Osteocyte (in vitro differentiated cells): Measurements from ENCODE around the gene OR10G8. TPM values are rescaled to one million over a fixed set of nuclear protein-coding genes. Genes with fewer than 3 reads are reported as not detected.

ENCODE experiments used
- DNase-seq: peaks from one replicate; pipeline ENCODE4 v3.0.0; 2021; ENCODE audit warnings: mixed read lengths; ENCODE audit not compliant: unreplicated experiment; ENCODE audit errors: extremely low spot score
- H3K27ac Mint-ChIP-seq: one replicate; pipeline ENCODE4 v1.8.0; 2021; ENCODE audit warnings: mild to moderate bottlenecking, mixed read lengths; ENCODE audit not compliant: unreplicated experiment
- H3K27me3 Mint-ChIP-seq: one replicate; pipeline ENCODE4 v1.8.0; 2021; ENCODE audit warnings: mixed read lengths; ENCODE audit not compliant: unreplicated experiment
- H3K36me3 Mint-ChIP-seq: one replicate; pipeline ENCODE4 v1.8.0; 2021; ENCODE audit warnings: mixed read lengths; ENCODE audit not compliant: unreplicated experiment
- H3K4me1 Mint-ChIP-seq: one replicate; pipeline ENCODE4 v1.8.0; 2021; ENCODE audit warnings: mixed read lengths; ENCODE audit not compliant: unreplicated experiment
- H3K4me3 Mint-ChIP-seq: one replicate; pipeline ENCODE4 v1.8.0; 2021; ENCODE audit warnings: mild to moderate bottlenecking, moderate library complexity, mixed read lengths; ENCODE audit not compliant: unreplicated experiment
- H3K9me3 Mint-ChIP-seq: one replicate; pipeline ENCODE4 v1.8.0; 2021; ENCODE audit warnings: mixed read lengths; ENCODE audit not compliant: unreplicated experiment
- CTCF ChIP-seq: fragments of 200-600 bp; sonication (generic); IDR thresholded peaks from 2 replicates; pipeline ENCODE4 v1.5.0; 2021; ENCODE audit warnings: antibody characterized with exemption, mild to moderate bottlenecking, moderate library complexity
- total RNA-seq: library from RNA; stranded (reverse); gene quantifications from 2 replicates; pipeline ENCODE4 v1.2.1, GENCODE V29; 2021

OR10G8 gene
- total RNA-seq, 1 donor from 2014 or later, result not detected

DNA sequence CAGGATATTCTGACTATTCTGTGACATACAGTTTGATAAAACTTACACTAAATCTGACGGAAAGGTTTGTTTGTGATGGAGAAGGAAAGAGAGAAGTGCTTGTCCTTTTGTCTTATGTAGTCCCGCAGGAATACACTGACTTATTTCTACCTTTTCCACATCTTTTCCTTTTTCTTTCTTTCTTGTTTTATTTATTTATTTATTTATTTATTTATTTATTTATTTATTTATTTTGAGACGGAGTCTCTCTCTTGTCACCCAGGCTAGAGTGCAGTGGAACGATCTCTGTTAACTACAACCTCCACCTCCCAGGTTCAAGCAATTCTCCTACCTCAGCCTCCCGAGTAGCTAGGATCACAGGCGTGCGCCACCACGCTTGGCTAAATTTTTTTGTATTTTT lies 45.5 kb downstream of the OR10G8 start:
- H3K36me3 Mint-ChIP-seq, result no peaks in the 10 kb centered on the region
- no peak for DNase-seq
- no peak overlapping the region for H3K27ac Mint-ChIP-seq
- no peaks in the 10 kb centered on the region for H3K9me3 Mint-ChIP-seq
- peaks cover 3% of the 10 kb centered on the region for H3K4me1 Mint-ChIP-seq
- H3K4me3 Mint-ChIP-seq, result no peak overlapping the region
- H3K27me3 Mint-ChIP-seq, result peaks cover 38% of the 10 kb centered on the region
- no peak for TF ChIP-seq CTCF

DNA sequence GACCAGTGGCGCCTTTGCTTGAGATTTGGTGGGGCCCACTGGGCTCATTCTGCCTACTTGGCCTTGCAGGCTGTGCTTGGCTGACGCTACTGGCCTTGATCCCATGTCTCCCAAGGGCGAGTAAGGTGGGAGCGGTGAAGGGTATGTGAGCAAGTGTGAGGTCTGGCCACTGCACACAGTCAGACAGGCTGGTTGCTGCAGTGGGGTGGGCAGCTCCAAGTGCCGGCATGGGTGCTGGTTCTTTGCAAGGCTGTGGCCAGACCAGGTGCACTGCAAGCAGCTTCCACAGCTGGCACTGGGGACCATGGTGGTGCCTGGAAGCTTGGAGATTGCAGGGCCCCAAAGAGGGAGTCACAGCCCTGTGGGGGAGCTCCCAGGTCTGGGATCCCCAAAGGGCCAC lies 48.0 kb downstream of the OR10G8 start:
- no peaks in the 10 kb centered on the region for H3K9me3 Mint-ChIP-seq
- no peak for TF ChIP-seq CTCF
- H3K4me3 Mint-ChIP-seq, result no peak overlapping the region
- peaks cover 1% of the 10 kb centered on the region for H3K4me1 Mint-ChIP-seq
- no peak for DNase-seq
- H3K27me3 Mint-ChIP-seq, result peaks cover 29% of the 10 kb centered on the region
- no peak overlapping the region for H3K27ac Mint-ChIP-seq
- H3K36me3 Mint-ChIP-seq, result no peaks in the 10 kb centered on the region

DNA sequence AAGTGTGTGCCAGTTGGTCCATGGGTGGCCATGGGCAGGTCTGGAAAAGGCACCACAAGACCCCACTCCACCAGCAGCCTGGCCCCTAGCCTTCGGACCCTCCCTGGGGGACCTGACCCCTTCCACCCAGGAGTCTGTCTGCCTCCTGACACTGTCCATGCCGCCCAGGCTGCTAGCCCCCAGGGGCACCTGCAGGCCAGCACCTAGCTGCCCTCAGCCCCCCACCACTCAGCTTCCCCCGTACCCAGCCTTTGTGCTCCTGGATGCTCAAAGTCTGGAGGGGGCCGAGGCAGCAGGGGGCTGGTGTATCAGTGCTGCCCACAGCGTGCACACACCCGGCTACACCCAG lies 48.9 kb downstream of the OR10G8 start:
- Mint-ChIP-seq H3K36me3 (no peaks in the 10 kb centered on the region), H3K9me3 (no peaks in the 10 kb centered on the region), H3K27me3 (peaks cover 26% of the 10 kb centered on the region), H3K27ac (no peak overlapping the region), H3K4me1 (no peaks in the 10 kb centered on the region), H3K4me3 (no peak overlapping the region)
- no peak for TF ChIP-seq CTCF
- DNase-seq, result no peak

DNA sequence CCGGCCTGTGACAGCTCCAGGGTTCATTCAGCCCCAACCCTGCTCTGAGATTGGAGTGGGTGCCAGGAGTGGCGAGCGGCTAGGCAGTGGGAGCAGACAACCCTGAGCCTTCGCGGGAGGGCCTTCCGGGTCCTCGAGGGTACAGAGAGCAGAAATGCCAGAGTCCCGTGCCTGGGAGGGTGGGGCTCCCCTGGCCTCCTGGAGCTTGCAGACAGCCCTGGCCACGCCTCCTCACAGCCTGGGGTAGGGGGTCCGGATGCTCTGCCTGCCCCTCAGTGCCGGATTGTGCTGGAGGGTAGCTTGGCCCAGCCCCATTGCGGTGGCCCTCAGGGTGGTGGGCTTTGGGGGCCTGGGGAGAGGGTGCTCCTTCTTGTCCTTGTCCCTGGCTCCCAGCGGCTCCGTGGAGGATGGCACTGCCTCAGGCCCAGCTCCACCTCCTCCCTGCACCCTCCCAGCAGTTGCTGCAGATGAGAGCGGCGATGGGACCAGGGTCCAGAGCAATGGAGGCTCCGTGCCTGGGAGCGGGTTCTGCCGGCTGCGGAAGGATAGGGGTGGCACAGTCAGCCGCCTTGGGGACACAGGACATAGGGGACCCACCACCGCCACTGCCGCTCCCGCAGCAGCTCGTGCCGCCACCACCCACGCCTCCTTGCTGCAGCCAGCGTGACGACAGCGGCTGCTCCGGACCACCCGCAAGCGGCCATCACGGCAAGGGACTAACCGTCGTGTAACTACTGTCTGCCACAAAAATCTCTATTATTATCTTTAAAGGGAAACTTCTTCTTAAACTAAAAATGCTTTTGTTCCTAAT lies 49.4 kb downstream of the OR10G8 start:
- Mint-ChIP-seq H3K27me3 (peaks cover 24% of the 10 kb centered on the region), H3K27ac (no peak overlapping the region), H3K4me3 (no peak overlapping the region), H3K4me1 (no peaks in the 10 kb centered on the region), H3K9me3 (no peaks in the 10 kb centered on the region), H3K36me3 (no peaks in the 10 kb centered on the region)
- no peak for DNase-seq
- TF ChIP-seq CTCF, result no peak

DNA sequence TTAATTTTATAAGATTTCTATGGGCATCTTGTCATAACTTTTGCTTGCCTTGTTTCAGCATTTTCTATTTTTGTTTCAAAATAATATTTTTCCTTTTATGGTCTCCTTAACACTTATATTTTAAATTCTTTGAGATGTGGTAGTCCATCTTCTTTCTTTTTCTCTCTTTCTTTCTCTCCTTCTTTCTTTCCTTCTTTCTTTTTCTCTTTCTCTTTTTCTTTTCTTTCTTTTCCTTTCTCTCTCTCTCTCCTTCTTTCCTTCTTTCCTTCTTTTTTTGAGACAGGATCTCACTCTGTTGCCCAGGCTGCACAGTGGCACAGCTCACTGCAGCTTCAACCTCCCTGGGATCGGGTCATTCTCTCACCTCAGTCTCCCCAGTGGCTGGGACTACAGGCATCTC lies 50.7 kb downstream of the OR10G8 start:
- H3K36me3 Mint-ChIP-seq, result no peaks in the 10 kb centered on the region
- no peak for TF ChIP-seq CTCF
- peaks cover 25% of the 10 kb centered on the region for H3K27me3 Mint-ChIP-seq
- no peak overlapping the region for H3K27ac Mint-ChIP-seq
- no peak for DNase-seq
- no peak overlapping the region for H3K4me3 Mint-ChIP-seq
- H3K9me3 Mint-ChIP-seq, result no peaks in the 10 kb centered on the region
- H3K4me1 Mint-ChIP-seq, result no peaks in the 10 kb centered on the region
